ENCODE results near the gene RAB17. TPM values are rescaled to one million over a fixed set of nuclear protein-coding genes. Genes with fewer than 3 reads are reported as not detected.

Gene RAB17
- total and polyA plus RNA-seq, 2 of the 4 experiments (the other 2 are of a cell fraction), result 0.41 TPM; not detected in 1

DNA sequence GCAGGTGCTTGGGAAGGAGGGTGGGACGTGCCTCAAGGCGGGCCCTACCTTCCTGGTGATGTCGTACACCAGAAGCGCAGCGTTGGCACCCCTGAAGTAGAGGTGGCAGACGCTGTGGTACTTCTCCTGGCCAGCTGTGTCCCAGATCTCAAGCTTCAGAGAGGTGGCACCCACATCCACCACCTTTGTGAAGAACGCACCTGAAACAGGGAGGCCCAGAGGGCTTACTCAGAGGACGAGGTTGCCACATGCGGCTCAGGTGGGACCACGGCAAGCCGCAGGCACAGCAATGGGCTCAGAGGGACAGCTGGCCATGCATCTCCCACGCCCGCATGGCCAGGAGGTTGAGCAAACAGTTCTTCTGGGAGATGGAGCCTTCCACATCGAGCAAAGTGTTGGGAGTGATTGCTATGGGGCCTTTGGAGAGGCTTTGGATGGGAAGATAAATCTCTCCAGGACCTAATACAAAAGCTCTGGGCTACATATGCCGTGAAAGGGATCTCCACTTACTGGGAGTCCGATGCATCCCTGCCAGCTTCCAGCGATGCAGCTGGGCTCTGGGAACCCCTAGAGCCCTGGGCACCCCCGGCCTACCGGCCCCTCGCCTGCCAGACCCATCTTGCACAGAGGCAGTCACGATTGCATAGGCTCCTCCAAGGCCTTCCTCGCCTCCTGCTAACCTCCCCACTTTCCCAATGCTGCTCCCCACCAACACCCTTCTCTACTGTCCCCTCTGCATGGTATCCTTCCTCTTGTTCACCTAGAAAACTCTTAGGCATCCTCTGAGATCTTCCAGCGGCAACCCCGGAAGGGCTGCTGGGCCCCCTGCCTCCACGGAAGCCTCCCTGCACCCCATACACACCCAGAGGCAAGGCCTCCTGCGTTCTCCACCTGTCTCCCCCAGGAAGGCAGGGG lies 12.3 kb downstream of the RAB17 start:
- no peaks in the 10 kb centered on the region for H4K20me1 ChIP-seq (ENCODE audit: insufficient read depth, low read length)
- no peak overlapping the region for H3K4me2 ChIP-seq (ENCODE audit: low read depth, low read length)
- no peak for ATAC-seq (ENCODE audit: low read depth)
- ChIA-PET CTCF (interaction anchor here (1.0 kb wide), 1 partner anchor 65 kb away, joined by 4 read pairs; no protein-coding TSS in a partner anchor), POLR2A (ENCODE audit: unreplicated experiment) (no interaction called here)
- no peaks in the 10 kb centered on the region for H3K79me1 ChIP-seq (ENCODE audit: low read depth in 1 of 2, low read length in 2 of 2)
- H2AK5ac ChIP-seq (ENCODE audit: low read depth, low read length), result no peak overlapping the region
- H2BK5ac ChIP-seq (ENCODE audit: low read depth, low read length, poor library complexity, severe bottlenecking), result no peak overlapping the region
- H4K8ac ChIP-seq (ENCODE audit: low read depth in 2 of 2, low read length in 2 of 2), result no peak overlapping the region
- H3K23ac ChIP-seq (ENCODE audit: low read depth, low read length), result no peak overlapping the region
- WGBS, 2 experiments (ENCODE audit: extremely low coverage in 2 of 2, insufficient read length in 1 of 2), result 91% methylated on average over 17 of the region's 26 CpGs; no CpG with 5 or more reads in 1 of the 2 experiments
- no peaks in the 10 kb centered on the region for H3K4me1 ChIP-seq (ENCODE audit: control insufficient read depth, insufficient read depth, low read length)
- no peak overlapping the region for H2AFZ ChIP-seq (replicated peaks; ENCODE audit: low read length, poor library complexity)
- no peak overlapping the region for H3K4ac ChIP-seq (ENCODE audit: low read depth, low read length)
- no peak overlapping the region for H3K56ac ChIP-seq (ENCODE audit: extremely low read depth, insufficient read depth, low read length)
- H3K9me3 ChIP-seq (ENCODE audit: control insufficient read depth, insufficient read depth, low read length), result no peaks in the 10 kb centered on the region
- H3K9ac ChIP-seq (ENCODE audit: low read depth, low read length), result no peak overlapping the region
- intact Hi-C loops (cut with micrococcal nuclease) (no loop called here), in situ Hi-C loops (cut with MboI; ENCODE audit: low sequenced_read_pairs) (loop anchor here (10.0 kb wide), 1 partner anchor 163 kb away; the partner anchor contains the start of gene COL6A3), dilution Hi-C loops (cut with HindIII; ENCODE audit: low sequenced_read_pairs, unreplicated experiment) (no loop called here)
- no peak overlapping the region for H4K91ac ChIP-seq (ENCODE audit: insufficient read depth, low read depth, low read length)
- H3K9me1 ChIP-seq (ENCODE audit: insufficient read depth, low read length), result no peaks in the 10 kb centered on the region
- H2BK15ac ChIP-seq (ENCODE audit: low read depth, low read length), result no peak overlapping the region
- TF ChIP-seq SMC3 (IDR thresholded peaks at IDR 0.05; ENCODE audit: low read depth, low read length) (no peak), NFE2L2 (IDR thresholded peaks at IDR 0.05; ENCODE audit: low read depth, low read length) (no peak), MXI1 (IDR thresholded peaks at IDR 0.05; ENCODE audit: borderline replicate concordance, low read depth, low read length) (no peak), POLR2A (IDR thresholded peaks at IDR 0.05; ENCODE audit: low read depth, low read length) (no peak), RAD21 (IDR thresholded peaks at IDR 0.05; ENCODE audit: low read length) (no peak), CEBPB (IDR thresholded peaks at IDR 0.05; ENCODE audit: low read depth, low read length) (no peak), FOS (IDR thresholded peaks at IDR 0.05; ENCODE audit: low read depth, low read length) (no peak)
- TF ChIP-seq, protein P1, sequence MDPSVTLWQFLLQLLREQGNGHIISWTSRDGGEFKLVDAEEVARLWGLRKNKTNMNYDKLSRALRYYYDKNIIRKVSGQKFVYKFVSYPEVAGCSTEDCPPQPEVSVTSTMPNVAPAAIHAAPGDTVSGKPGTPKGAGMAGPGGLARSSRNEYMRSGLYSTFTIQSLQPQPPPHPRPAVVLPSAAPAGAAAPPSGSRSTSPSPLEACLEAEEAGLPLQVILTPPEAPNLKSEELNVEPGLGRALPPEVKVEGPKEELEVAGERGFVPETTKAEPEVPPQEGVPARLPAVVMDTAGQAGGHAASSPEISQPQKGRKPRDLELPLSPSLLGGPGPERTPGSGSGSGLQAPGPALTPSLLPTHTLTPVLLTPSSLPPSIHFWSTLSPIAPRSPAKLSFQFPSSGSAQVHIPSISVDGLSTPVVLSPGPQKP (IDR thresholded peaks at IDR 0.05; ENCODE audit: borderline replicate concordance, low read depth, low read length), result no peak
- DNase-seq, result no peak
- H2BK120ac ChIP-seq (ENCODE audit: low read depth, low read length), result no peak overlapping the region
- no peak overlapping the region for H2AK9ac ChIP-seq (replicated peaks; ENCODE audit: low read depth, low read length, poor library complexity)
- no peak overlapping the region for H2BK20ac ChIP-seq (ENCODE audit: low read depth, low read length)
- H3K14ac ChIP-seq (replicated peaks; ENCODE audit: low read depth, low read length), result no peak overlapping the region
- H3K27ac ChIP-seq (ENCODE audit: insufficient read depth, low read length), result no peak overlapping the region
- no peak overlapping the region for H3K18ac ChIP-seq (ENCODE audit: low read depth, low read length)
- no peak overlapping the region for H3K4me3 ChIP-seq (ENCODE audit: insufficient read depth, low read depth, low read length)
- H3K36me3 ChIP-seq (ENCODE audit: control insufficient read depth, insufficient read depth, low read length), result no peaks in the 10 kb centered on the region
- BruUV-seq (replicated peaks), result no TSS peak
- no peak overlapping the region for H4K5ac ChIP-seq (ENCODE audit: low read depth, low read length)
- peaks cover 4% of the 10 kb centered on the region; the same call in 1 of the 2 replicates for H3K27me3 ChIP-seq (ENCODE audit: control insufficient read depth, insufficient read depth, low read length)

Measured in IMR-90 (cell line).